Measurements from ENCODE around the gene GGNBP2. TPM values are rescaled to one million over a fixed set of nuclear protein-coding genes. Genes with fewer than 3 reads are reported as not detected.
"Not testable (repeated sequence)": the region's sequence is repeated elsewhere in the genome, so short reads cannot be mapped to it uniquely, and the experiment has no call there.

Gene GGNBP2
- total RNA-seq, 2 donors from 2014 or later: 57.3 to 69.8 TPM

- DNase-seq (ENCODE audit: low spot score) (no peak), ATAC-seq (ENCODE audit: insufficient number of reproducible peaks, low FRiP score, low read depth) (no peak)
- H3K36me3 ChIP-seq: peaks cover 37% of the 10 kb centered on the region
- no peak overlapping the region for H3K4me3 ChIP-seq
- no peak for TF ChIP-seq CTCF (IDR thresholded peaks at IDR 0.05)
- no peaks in the 10 kb centered on the region for H3K9me3 ChIP-seq
- H3K27me3 ChIP-seq (replicated peaks; ENCODE audit: insufficient read depth): no peaks in the 10 kb centered on the region
- no peaks in the 10 kb centered on the region for H3K4me1 ChIP-seq (ENCODE audit: control insufficient read depth in 1 of 2, low read depth in 2 of 2)
- no peak overlapping the region for H3K27ac ChIP-seq
Measured at GRCh38 chr17:36504156-36504545, 40.6 kb upstream of the GGNBP2 start.

- Histone ChIP-seq H3K4me1 (ENCODE audit: control insufficient read depth in 1 of 2, low read depth in 2 of 2) (no peaks in the 10 kb centered on the region), H3K27me3 (replicated peaks; ENCODE audit: insufficient read depth) (no peaks in the 10 kb centered on the region), H3K4me3 (no peak overlapping the region), H3K9me3 (no peaks in the 10 kb centered on the region), H3K27ac (no peak overlapping the region), H3K36me3 (peaks cover 44% of the 10 kb centered on the region)
- no peak for DNase-seq (ENCODE audit: low spot score)
- ATAC-seq (ENCODE audit: insufficient number of reproducible peaks, low FRiP score, low read depth): no peak
- TF ChIP-seq CTCF (IDR thresholded peaks at IDR 0.05): no peak
Measured at GRCh38 chr17:36505171-36505570, 39.5 kb upstream of the GGNBP2 start.

GRCh38 chr17:36506249-36506826 is 38.4 kb upstream of the GGNBP2 start:
- H3K36me3 ChIP-seq: peaks cover 36% of the 10 kb centered on the region
- ATAC-seq (ENCODE audit: insufficient number of reproducible peaks, low FRiP score, low read depth): no peak

GRCh38 chr17:36506831-36507230 is 37.9 kb upstream of the GGNBP2 start:
- Histone ChIP-seq H3K4me3 (no peak overlapping the region), H3K36me3 (peaks cover 35% of the 10 kb centered on the region), H3K4me1 (ENCODE audit: control insufficient read depth in 1 of 2, low read depth in 2 of 2) (no peaks in the 10 kb centered on the region), H3K27ac (no peak overlapping the region), H3K9me3 (no peaks in the 10 kb centered on the region), H3K27me3 (replicated peaks; ENCODE audit: insufficient read depth) (no peaks in the 10 kb centered on the region)
- no peak for TF ChIP-seq CTCF (IDR thresholded peaks at IDR 0.05)
- ATAC-seq (ENCODE audit: insufficient number of reproducible peaks, low FRiP score, low read depth): no peak
- no peak for DNase-seq (ENCODE audit: low spot score)

More at GRCh38 chr17:36506249-36506826, 38.4 kb upstream of the GGNBP2 start:
- Histone ChIP-seq H3K4me1 (ENCODE audit: control insufficient read depth in 1 of 2, low read depth in 2 of 2) (no peaks in the 10 kb centered on the region), H3K27me3 (replicated peaks; ENCODE audit: insufficient read depth) (no peaks in the 10 kb centered on the region), H3K27ac (no peak overlapping the region), H3K9me3 (no peaks in the 10 kb centered on the region), H3K4me3 (no peak overlapping the region)
- DNase-seq (ENCODE audit: low spot score): no peak
- TF ChIP-seq CTCF (IDR thresholded peaks at IDR 0.05): no peak

GRCh38 chr17:36507266-36507665 is 37.5 kb upstream of the GGNBP2 start:
- no peak for TF ChIP-seq CTCF (IDR thresholded peaks at IDR 0.05)
- H3K4me1 ChIP-seq (ENCODE audit: control insufficient read depth in 1 of 2, low read depth in 2 of 2): no peaks in the 10 kb centered on the region
- ATAC-seq (ENCODE audit: insufficient number of reproducible peaks, low FRiP score, low read depth) (no peak), DNase-seq (ENCODE audit: low spot score) (no peak)
- no peak overlapping the region for H3K27ac ChIP-seq
- peaks cover 35% of the 10 kb centered on the region for H3K36me3 ChIP-seq
- H3K9me3 ChIP-seq: no peaks in the 10 kb centered on the region
- no peaks in the 10 kb centered on the region for H3K27me3 ChIP-seq (replicated peaks; ENCODE audit: insufficient read depth)
- no peak overlapping the region for H3K4me3 ChIP-seq

GRCh38 chr17:36508439-36508838 is 36.3 kb upstream of the GGNBP2 start:
- H3K4me1 ChIP-seq (ENCODE audit: control insufficient read depth in 1 of 2, low read depth in 2 of 2); H3K9me3 ChIP-seq; H3K27ac ChIP-seq; H3K4me3 ChIP-seq; DNase-seq (ENCODE audit: low spot score); H3K27me3 ChIP-seq (replicated peaks; ENCODE audit: insufficient read depth); ATAC-seq (ENCODE audit: insufficient number of reproducible peaks, low FRiP score, low read depth): not testable (repeated sequence)
- H3K36me3 ChIP-seq: peaks cover 33% of the 10 kb centered on the region

All from thoracic aorta (tissue), 2 donors.